Osteocyte (in vitro differentiated cells): ENCODE results near the gene ME3. TPM values are rescaled to one million over a fixed set of nuclear protein-coding genes. Genes with fewer than 3 reads are reported as not detected.
A peak's percentile ranks its signal among the peaks of the same experiment; 100 is the strongest.

Experiments
- DNase-seq: peaks from one replicate; pipeline ENCODE4 v3.0.0; 2021; ENCODE audit warnings: mixed read lengths; ENCODE audit not compliant: unreplicated experiment; ENCODE audit errors: extremely low spot score
- H3K27ac Mint-ChIP-seq: one replicate; pipeline ENCODE4 v1.8.0; 2021; ENCODE audit warnings: mild to moderate bottlenecking, mixed read lengths; ENCODE audit not compliant: unreplicated experiment
- H3K27me3 Mint-ChIP-seq: one replicate; pipeline ENCODE4 v1.8.0; 2021; ENCODE audit warnings: mixed read lengths; ENCODE audit not compliant: unreplicated experiment
- H3K36me3 Mint-ChIP-seq: one replicate; pipeline ENCODE4 v1.8.0; 2021; ENCODE audit warnings: mixed read lengths; ENCODE audit not compliant: unreplicated experiment
- H3K4me1 Mint-ChIP-seq: one replicate; pipeline ENCODE4 v1.8.0; 2021; ENCODE audit warnings: mixed read lengths; ENCODE audit not compliant: unreplicated experiment
- H3K4me3 Mint-ChIP-seq: one replicate; pipeline ENCODE4 v1.8.0; 2021; ENCODE audit warnings: mild to moderate bottlenecking, moderate library complexity, mixed read lengths; ENCODE audit not compliant: unreplicated experiment
- H3K9me3 Mint-ChIP-seq: one replicate; pipeline ENCODE4 v1.8.0; 2021; ENCODE audit warnings: mixed read lengths; ENCODE audit not compliant: unreplicated experiment
- total RNA-seq: library from RNA; stranded (reverse); gene quantifications from 2 replicates; pipeline ENCODE4 v1.2.1, GENCODE V29; 2021
- TF ChIP-seq, protein P1 (sequence below): fragments of 200-600 bp; sonication (generic); IDR thresholded peaks from 2 replicates; pipeline ENCODE4 v1.5.0; 2021; ENCODE audit warnings: antibody characterized with exemption, mild to moderate bottlenecking, moderate library complexity

Gene ME3
- total RNA-seq, 1 donor from 2014 or later = 19.5 TPM

DNA sequence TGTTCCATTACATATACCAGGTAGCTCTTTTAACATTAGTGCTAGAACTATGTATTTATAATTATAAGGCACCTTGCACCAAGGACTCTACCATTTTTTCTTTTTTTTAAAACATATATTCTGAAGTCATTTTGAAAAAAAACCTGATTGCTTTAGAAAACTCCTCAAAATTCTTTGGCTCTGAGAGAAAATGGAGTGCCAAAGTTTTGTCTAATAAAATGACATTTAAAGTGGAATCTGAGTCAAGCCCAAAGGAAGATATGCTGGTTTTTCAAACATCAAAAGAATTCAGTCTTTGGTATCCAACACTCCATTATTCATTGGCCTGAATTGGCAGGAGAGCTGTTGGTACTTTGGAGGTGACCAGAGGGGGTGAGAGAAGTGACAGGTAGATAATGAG, 116.5 kb downstream of the ME3 start:
- H3K4me3 Mint-ChIP-seq = no peak overlapping the region
- H3K27me3 Mint-ChIP-seq = no peaks in the 10 kb centered on the region
- no peaks in the 10 kb centered on the region for H3K9me3 Mint-ChIP-seq

GRCh38 chr11:86555401-86555800, 117.0 kb downstream of the ME3 start:
- Mint-ChIP-seq H3K4me1 (peaks cover 32% of the 10 kb centered on the region), H3K27me3 (no peaks in the 10 kb centered on the region), H3K27ac (no peak overlapping the region), H3K4me3 (no peak overlapping the region), H3K9me3 (no peaks in the 10 kb centered on the region), H3K36me3 (peaks cover 11% of the 10 kb centered on the region)
- TF ChIP-seq, protein P1, sequence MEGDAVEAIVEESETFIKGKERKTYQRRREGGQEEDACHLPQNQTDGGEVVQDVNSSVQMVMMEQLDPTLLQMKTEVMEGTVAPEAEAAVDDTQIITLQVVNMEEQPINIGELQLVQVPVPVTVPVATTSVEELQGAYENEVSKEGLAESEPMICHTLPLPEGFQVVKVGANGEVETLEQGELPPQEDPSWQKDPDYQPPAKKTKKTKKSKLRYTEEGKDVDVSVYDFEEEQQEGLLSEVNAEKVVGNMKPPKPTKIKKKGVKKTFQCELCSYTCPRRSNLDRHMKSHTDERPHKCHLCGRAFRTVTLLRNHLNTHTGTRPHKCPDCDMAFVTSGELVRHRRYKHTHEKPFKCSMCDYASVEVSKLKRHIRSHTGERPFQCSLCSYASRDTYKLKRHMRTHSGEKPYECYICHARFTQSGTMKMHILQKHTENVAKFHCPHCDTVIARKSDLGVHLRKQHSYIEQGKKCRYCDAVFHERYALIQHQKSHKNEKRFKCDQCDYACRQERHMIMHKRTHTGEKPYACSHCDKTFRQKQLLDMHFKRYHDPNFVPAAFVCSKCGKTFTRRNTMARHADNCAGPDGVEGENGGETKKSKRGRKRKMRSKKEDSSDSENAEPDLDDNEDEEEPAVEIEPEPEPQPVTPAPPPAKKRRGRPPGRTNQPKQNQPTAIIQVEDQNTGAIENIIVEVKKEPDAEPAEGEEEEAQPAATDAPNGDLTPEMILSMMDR = no peak
- no peak for DNase-seq

More for the DNA sequence above, 116.5 kb downstream of the ME3 start:
- Mint-ChIP-seq H3K4me1 (peaks cover 32% of the 10 kb centered on the region), H3K36me3 (peaks cover 11% of the 10 kb centered on the region), H3K27ac (no peak overlapping the region)
- DNase-seq = no peak
- TF ChIP-seq, protein P1 = no peak

DNA sequence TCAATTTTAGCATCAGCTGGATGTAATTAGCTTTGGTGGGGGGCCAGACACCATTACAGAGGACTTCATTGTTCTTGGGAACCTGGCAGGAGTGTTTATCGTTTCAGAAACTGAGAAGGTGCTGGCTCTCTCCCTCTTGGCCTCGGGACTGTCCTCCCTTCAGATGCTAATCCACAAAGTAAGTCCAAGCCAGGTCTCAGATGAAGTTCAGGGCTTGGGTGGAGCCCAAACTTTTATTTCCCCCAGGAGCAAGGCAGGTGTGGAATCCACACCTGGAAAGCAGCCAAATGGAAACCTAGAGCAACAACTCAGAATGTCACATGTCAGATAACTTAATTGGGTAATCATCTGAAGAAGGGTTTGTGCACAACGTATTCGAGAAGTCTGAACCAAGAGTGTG, 119.2 kb downstream of the ME3 start:
- H3K27me3 Mint-ChIP-seq = no peaks in the 10 kb centered on the region
- DNase-seq = no peak
- H3K27ac Mint-ChIP-seq = no peak overlapping the region
- TF ChIP-seq, protein P1 = no peak
- peaks cover 28% of the 10 kb centered on the region for H3K4me1 Mint-ChIP-seq
- peaks cover 11% of the 10 kb centered on the region for H3K36me3 Mint-ChIP-seq
- H3K9me3 Mint-ChIP-seq = no peaks in the 10 kb centered on the region
- H3K4me3 Mint-ChIP-seq = no peak overlapping the region

GRCh38 chr11:86551288-86552092, 120.9 kb downstream of the ME3 start:
- Mint-ChIP-seq H3K4me3 (no peak overlapping the region), H3K36me3 (peaks cover 11% of the 10 kb centered on the region), H3K27ac (peak overlapping the region; percentile 62), H3K4me1 (peaks cover 33% of the 10 kb centered on the region), H3K9me3 (no peaks in the 10 kb centered on the region), H3K27me3 (no peaks in the 10 kb centered on the region)
- no peak for DNase-seq
- TF ChIP-seq, protein P1 = no peak

GRCh38 chr11:86550757-86551156, 121.7 kb downstream of the ME3 start:
- no peak for DNase-seq
- TF ChIP-seq, protein P1 = no peak
- Mint-ChIP-seq H3K27ac (no peak overlapping the region), H3K4me3 (no peak overlapping the region), H3K27me3 (no peaks in the 10 kb centered on the region), H3K36me3 (peaks cover 11% of the 10 kb centered on the region), H3K4me1 (peaks cover 33% of the 10 kb centered on the region), H3K9me3 (no peaks in the 10 kb centered on the region)
